Kidney (tissue), 14 donors: ENCODE measurements around the gene PIK3R4. TPM values are rescaled to one million over a fixed set of nuclear protein-coding genes. Genes with fewer than 3 reads are reported as not detected.

Experiments
- DNase-seq, 5 donors: peaks; one replicate each; pipeline ENCODE4 v3.0.0-alpha.2; 2013 to 2020
- FAIRE-seq: peaks from 2 replicates; lab custom pipeline; 2012; peaks lifted over from hg19 to GRCh38; lab: Jason Lieb, UNC
- H3K27ac ChIP-seq, 2 donors: one replicate each; pipeline ENCODE4 v1.7.0; 2013; ENCODE audit warnings: low read depth in 2 of 2, low read length in 2 of 2, inconsistent platforms in 1 of 2
- H3K27me3 ChIP-seq: one replicate; pipeline ENCODE4 v1.7.1; 2013; ENCODE audit warnings: low read length, inconsistent platforms; ENCODE audit not compliant: control insufficient read depth, insufficient read depth
- H3K36me3 ChIP-seq, 3 donors: one replicate each; pipeline versions ENCODE4 v1.7.0 to v1.7.1; 2013; ENCODE audit warnings: low read length in 3 of 3, control low read depth in 1 of 3, inconsistent platforms in 1 of 3; ENCODE audit not compliant: insufficient read depth in 3 of 3, control insufficient read depth in 2 of 3
- H3K4me1 ChIP-seq, 3 donors: one replicate each; pipeline versions ENCODE4 v1.7.0 to v1.7.1; 2013; ENCODE audit warnings: low read length in 3 of 3, inconsistent platforms in 1 of 3, low read depth in 1 of 3; ENCODE audit not compliant: control insufficient read depth in 2 of 3, insufficient read depth in 2 of 3
- H3K4me3 ChIP-seq, 3 donors: one replicate each; pipeline versions ENCODE4 v1.7.0 to v1.8.1; 2013; ENCODE audit warnings: low read length in 3 of 3, control low read depth in 1 of 3, inconsistent platforms in 1 of 3
- H3K9ac ChIP-seq, 3 donors: one replicate each; pipeline versions ENCODE4 v1.7.0 to v1.7.1; 2013; ENCODE audit warnings: low read length in 3 of 3, control low read depth in 1 of 3, inconsistent platforms in 1 of 3
- H3K9me3 ChIP-seq, 3 donors: one replicate each; pipeline versions ENCODE4 v1.7.0 to v1.7.1; 2013; ENCODE audit warnings: low read length in 3 of 3, control low read depth in 1 of 3, inconsistent platforms in 1 of 3; ENCODE audit not compliant: control insufficient read depth in 2 of 3, insufficient read depth in 1 of 3
- intact Hi-C: fragments of 100-400 bp; cut with DNase I; formaldehyde crosslinking; loops from one replicate; pipeline ENCODE4 v1.11.1; 2022
- polyA plus RNA-seq: library from polyadenylated mRNA; stranded (reverse); fragments of 350-450 nt; fragmentation: Illumina TruSeq; extraction: RNeasy Lipid Tissue Mini Kit (QIAGEN cat#74804); gene quantifications from one replicate; pipeline ENCODE4 v1.2.3, GENCODE V29; 2014; ENCODE audit warnings: low read depth, low replicate concordance; ENCODE audit not compliant: insufficient read depth
- total RNA-seq: library from RNA; stranded (reverse); fragmentation: NEBNext Ultra II Directional; extraction: Animal tissue kit (Norgen Biotek cat#: 25700); gene quantifications from one replicate; pipeline ENCODE4 v1.2.1, GENCODE V29; 2021
- TF ChIP-seq, protein P1 (sequence below): IDR thresholded peaks from 3 replicates; pipeline ENCODE4 v1.5.1; 2012; ENCODE audit warnings: mild to moderate bottlenecking, moderate library complexity, borderline replicate concordance; ENCODE audit not compliant: insufficient read depth; ENCODE audit errors: extremely low read depth
- donor health status: control.
- donor health status: control.
- donor health status: control.
- donor health status: control.
- donor health status: control.
- donor health status: DM: yes; HTN: yes; CAD: no.
- donor health status: Normal renal cell carcinoma (clear cell type).

The PIK3R4 gene
- total and polyA plus RNA-seq, 2 donors from 2014 or later = 22.5 to 32.7 TPM

DNA sequence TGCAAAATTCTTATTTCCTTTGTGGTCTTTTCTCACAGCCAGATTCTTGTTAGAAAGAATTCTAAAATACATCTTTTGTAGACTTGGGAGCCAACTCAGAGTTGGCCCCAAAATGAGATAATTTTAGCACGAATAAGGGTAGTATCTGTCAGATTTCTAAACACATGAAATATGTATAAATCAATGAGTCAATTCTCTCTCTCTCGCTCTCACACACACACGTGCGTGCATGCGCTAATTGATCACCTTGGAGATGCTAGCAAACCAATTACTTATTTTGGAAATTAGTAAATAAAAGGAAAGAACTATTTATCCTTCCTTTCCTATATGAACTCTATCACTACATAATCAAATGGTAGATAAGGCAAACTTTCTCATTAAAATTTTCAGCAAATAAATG lies 32.9 kb upstream of the PIK3R4 start:
- Histone ChIP-seq H3K9ac (no peak overlapping the region), H3K4me3 (no peak overlapping the region), H3K4me1 (no peaks in the 10 kb centered on the region), H3K9me3 (no peaks in the 10 kb centered on the region), H3K36me3 (no peaks in the 10 kb centered on the region), H3K27ac (no peak overlapping the region), H3K27me3 (no peaks in the 10 kb centered on the region)
- TF ChIP-seq, protein P1, sequence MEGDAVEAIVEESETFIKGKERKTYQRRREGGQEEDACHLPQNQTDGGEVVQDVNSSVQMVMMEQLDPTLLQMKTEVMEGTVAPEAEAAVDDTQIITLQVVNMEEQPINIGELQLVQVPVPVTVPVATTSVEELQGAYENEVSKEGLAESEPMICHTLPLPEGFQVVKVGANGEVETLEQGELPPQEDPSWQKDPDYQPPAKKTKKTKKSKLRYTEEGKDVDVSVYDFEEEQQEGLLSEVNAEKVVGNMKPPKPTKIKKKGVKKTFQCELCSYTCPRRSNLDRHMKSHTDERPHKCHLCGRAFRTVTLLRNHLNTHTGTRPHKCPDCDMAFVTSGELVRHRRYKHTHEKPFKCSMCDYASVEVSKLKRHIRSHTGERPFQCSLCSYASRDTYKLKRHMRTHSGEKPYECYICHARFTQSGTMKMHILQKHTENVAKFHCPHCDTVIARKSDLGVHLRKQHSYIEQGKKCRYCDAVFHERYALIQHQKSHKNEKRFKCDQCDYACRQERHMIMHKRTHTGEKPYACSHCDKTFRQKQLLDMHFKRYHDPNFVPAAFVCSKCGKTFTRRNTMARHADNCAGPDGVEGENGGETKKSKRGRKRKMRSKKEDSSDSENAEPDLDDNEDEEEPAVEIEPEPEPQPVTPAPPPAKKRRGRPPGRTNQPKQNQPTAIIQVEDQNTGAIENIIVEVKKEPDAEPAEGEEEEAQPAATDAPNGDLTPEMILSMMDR = no peak
- intact Hi-C loops = no loop called here
- FAIRE-seq (no peak), DNase-seq (no peak)

DNA sequence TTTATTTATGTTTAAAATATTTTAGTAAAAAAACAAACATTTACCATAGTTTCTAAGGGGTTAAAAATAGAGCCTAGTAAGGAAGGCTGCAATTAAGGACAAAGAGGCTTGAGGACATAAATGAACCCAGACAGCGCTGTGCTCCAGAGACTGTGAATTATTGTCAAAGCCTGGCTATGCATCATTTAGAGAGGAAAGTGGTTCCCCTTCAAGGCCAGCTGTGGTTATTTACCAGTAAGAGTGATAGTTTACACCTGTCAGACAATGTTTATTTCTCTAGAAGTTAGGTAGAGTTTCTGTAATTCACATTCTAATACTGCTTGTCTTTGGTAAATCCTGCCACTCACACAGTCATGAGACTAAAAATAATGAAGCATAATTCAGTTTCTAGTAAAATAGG lies 32.4 kb upstream of the PIK3R4 start:
- FAIRE-seq = no peak

DNA sequence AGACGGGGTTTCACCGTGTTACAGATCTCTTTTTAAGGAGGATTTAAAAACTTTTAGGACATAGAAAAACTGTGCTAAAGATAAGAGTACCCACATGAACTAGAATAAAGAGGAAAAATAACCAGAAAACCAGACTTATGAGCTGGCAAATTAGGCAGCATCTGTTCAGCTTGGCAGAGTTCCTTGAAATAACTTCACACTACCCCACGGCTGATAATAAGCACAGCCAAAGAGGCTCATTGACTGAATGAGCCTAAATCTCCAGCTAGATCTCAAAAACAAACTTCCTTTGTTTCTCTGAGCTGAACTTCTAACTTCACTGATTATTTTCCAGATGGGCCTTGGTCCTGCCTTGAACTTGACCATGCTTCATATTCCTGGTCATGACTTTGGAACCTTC lies 26.7 kb upstream of the PIK3R4 start:
- FAIRE-seq (no peak), DNase-seq (no peak)
- Histone ChIP-seq H3K9ac (no peak overlapping the region), H3K36me3 (no peaks in the 10 kb centered on the region), H3K4me1 (no peaks in the 10 kb centered on the region), H3K9me3 (no peaks in the 10 kb centered on the region), H3K27me3 (no peaks in the 10 kb centered on the region), H3K4me3 (no peak overlapping the region), H3K27ac (no peak overlapping the region)
- intact Hi-C loops = no loop called here
- TF ChIP-seq, protein P1 = no peak

More for the DNA sequence above, 32.4 kb upstream of the PIK3R4 start:
- Histone ChIP-seq H3K4me1 (no peaks in the 10 kb centered on the region), H3K4me3 (no peak overlapping the region), H3K27ac (no peak overlapping the region), H3K9me3 (no peaks in the 10 kb centered on the region), H3K27me3 (no peaks in the 10 kb centered on the region), H3K36me3 (no peaks in the 10 kb centered on the region), H3K9ac (no peak overlapping the region)
- peak in 3 of 5 donors; percentile 46 to 85 (median 85) for DNase-seq
- TF ChIP-seq, protein P1 = no peak
- intact Hi-C loops = no loop called here

DNA sequence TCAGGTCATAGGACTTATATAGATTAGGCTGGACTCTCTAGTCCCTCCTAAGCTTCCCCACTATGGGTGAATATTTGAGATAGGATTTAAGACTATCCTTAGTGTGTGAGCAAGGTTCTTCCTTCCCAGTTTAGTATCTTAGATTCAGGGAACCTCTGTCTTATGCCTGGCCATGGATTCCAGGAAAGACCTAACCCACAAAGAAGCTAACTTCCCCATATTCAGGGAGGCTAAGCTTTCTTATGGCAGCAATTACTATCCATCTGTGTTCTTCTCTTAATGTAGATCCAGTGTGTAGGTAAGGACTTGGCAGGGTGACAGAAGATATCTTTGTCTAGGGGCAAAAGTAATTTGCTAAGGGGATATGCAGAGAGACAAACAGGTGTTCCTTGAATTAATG lies 25.5 kb upstream of the PIK3R4 start:
- Histone ChIP-seq H3K36me3 (no peaks in the 10 kb centered on the region), H3K9me3 (no peaks in the 10 kb centered on the region), H3K27me3 (no peaks in the 10 kb centered on the region), H3K4me3 (no peak overlapping the region), H3K27ac (no peak overlapping the region), H3K4me1 (no peaks in the 10 kb centered on the region), H3K9ac (no peak overlapping the region)
- DNase-seq (no peak), FAIRE-seq (no peak)
- intact Hi-C loops = no loop called here
- TF ChIP-seq, protein P1 = no peak
